Occipital lobe (tissue), 2 donors: ENCODE data around the gene TMEM52B. TPM values are rescaled to one million over a fixed set of nuclear protein-coding genes. Genes with fewer than 3 reads are reported as not detected.

Experiments used
- DNase-seq: peaks from one replicate; lab custom pipeline; 2025; lab: John Stamatoyannopoulos, UW
- total RNA-seq: library from RNA; depleted of rRNA; stranded (reverse); fragments of >200 nt; gene quantifications from one replicate; pipeline ENCODE4 v1.2.3, GENCODE V29; 2014

Gene TMEM52B
- total RNA-seq, 1 donor from 2014 or later, result 0.62 TPM

DNA sequence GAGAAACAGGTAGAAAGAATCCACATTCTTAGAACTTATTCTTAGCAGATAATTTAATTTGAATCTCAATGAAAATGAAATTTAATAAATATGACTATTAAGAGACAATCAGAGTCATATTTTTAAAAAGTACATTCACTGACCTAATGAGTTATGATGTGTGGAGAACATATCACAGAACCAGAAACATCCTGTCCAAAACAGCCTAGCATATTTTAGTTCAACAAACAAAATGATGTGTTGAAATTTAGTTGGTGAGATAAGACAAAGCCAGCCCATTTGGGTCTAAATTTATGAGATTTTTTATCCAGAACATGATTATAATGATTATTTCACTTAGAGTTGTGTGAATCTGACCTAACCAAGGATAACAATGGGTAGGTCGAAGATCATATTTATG lies 59.7 kb downstream of the TMEM52B start:
- DNase-seq, result no peak

DNA sequence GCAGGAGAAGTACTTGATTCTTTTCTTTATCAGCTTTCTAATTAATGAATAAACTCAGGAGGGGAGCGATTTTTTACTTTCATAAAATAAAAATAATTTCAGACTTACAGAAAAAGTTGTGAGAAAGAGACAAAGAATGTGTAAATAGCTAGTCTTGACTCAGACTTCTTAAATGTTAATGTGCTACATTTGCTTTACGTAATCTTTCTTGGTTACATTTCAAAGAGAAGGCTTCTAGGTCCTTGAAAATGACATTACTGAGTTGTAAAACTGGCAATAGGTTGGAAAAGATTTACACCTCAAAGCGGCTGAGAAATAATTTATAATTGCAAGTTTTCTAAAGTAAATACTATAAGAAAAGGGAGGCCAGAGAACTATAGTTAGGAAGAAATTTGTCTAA lies 62.5 kb downstream of the TMEM52B start:
- no peak for DNase-seq

Other genes starting within 250 kb of the TMEM52B start
- not detected for gene CLEC2A, start 246.7 kb upstream of the TMEM52B start, total RNA-seq
- gene CLEC12A, start 207.6 kb upstream of the TMEM52B start, total RNA-seq, result not detected
- not detected for gene CLEC1B, start 179.9 kb upstream of the TMEM52B start, total RNA-seq
- not detected for gene CLEC12B, start 168.4 kb upstream of the TMEM52B start, total RNA-seq
- not detected for gene CLEC9A, start 148.3 kb upstream of the TMEM52B start, total RNA-seq
- gene CLEC1A, start 80.0 kb upstream of the TMEM52B start, total RNA-seq, result 0.62 TPM
- 4.5 TPM for gene CLEC7A, start 48.8 kb upstream of the TMEM52B start, total RNA-seq
- 7.3 TPM for gene OLR1, start 6.9 kb upstream of the TMEM52B start, total RNA-seq
- 60.7 TPM for gene GABARAPL1, start 33.8 kb downstream of the TMEM52B start, total RNA-seq
- gene KLRD1, start 128.8 kb downstream of the TMEM52B start, total RNA-seq, result 0.16 TPM
- not detected for gene KLRK1, start 211.0 kb downstream of the TMEM52B start, total RNA-seq
- gene KLRC4, start 230.7 kb downstream of the TMEM52B start, total RNA-seq, result not detected
- gene KLRC3, start 241.6 kb downstream of the TMEM52B start, total RNA-seq, result 2.2 TPM